GM13976 (cell line): Measurements from ENCODE around the gene SNX8.
"Not testable (repeated sequence)": the region's sequence is repeated elsewhere in the genome, so short reads cannot be mapped to it uniquely, and the experiment has no call there.

Experiments used
- DNase-seq: peaks from one replicate; pipeline ENCODE4 v3.0.0; 2012; ENCODE audit warnings: low spot score
- CTCF ChIP-seq: IDR thresholded peaks from 2 replicates; pipeline ENCODE4 v1.5.1; 2012; ENCODE audit warnings: borderline replicate concordance, mild to moderate bottlenecking; ENCODE audit not compliant: insufficient read depth; ENCODE audit errors: extremely low read depth, missing control alignments, control extremely low read depth
- in situ Hi-C: fragments of 300-500 bp; cut with MboI; formaldehyde crosslinking; loops from one replicate; pipeline ENCODE4 v1.12.0; 2022; ENCODE audit warnings: low sequenced_read_pairs, mixed read lengths, inconsistent platforms; ENCODE audit not compliant: unreplicated experiment

The SNX8 gene

DNA sequence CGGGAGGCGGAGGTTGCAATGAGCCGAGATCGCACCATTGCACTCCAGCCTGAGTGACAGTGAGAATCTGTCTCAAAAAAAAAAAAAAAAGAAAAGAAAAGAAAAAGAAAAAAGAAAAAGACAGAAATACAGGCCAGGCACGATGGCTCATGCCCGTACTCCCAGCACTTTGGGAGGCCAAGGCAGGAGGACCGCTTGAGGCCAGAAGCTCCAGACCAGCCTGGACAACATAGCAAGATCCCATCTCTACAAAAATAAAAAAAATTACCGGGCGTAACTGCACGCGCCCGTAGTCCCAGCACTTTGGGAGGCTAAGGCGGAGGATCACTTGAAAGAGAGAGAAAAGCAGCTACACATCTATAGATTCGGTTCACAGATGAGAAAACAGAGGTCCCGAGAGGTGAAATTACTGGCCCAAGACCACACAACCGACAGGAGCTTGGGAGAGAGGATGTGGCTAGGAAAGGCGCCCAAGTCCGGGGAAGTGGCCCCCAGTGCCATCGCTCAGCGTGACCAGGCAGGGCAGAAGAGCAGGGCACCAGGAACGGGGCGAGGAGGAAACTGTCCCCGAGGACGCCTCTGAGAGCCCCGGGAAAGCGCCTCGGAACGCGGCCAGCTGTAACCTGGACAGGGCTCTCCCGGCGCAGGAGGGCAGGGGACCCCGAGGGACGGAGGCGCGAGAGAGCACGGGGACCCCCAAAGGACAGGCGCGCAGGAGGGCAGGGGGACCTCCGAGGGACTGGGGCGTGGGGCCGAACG is 612 bp downstream of the SNX8 start:
- in situ Hi-C loops, result no loop called here
- no peak for TF ChIP-seq CTCF
- peak; percentile 33 for DNase-seq

GRCh38 chr7:2312267-2312929 is 1.8 kb downstream of the SNX8 start:
- TF ChIP-seq CTCF, result no peak
- DNase-seq, result peak; percentile 80
- in situ Hi-C loops, result no loop called here

GRCh38 chr7:2309889-2310331 is 4.3 kb downstream of the SNX8 start:
- no peak for DNase-seq
- in situ Hi-C loops, result no loop called here
- TF ChIP-seq CTCF, result no peak

DNA sequence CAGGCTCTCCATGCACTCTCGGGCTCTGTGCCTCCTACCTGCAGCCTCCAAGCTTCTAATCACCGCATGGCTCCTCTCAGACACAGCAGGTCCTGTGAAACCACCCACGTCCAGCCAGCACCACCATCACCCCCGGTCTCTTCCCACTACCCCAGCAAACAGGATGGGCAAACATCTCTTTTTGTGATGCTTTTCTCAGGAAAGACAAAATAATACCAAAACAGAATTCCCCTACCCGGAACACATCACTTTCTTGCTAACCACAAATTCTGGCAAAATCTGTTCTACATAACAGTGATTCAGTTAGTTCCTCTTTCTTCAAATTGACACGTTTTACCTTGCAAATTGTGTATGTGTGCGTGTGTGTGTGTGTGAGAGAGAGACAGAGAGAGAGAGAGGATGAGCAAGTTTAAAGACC is 6.5 kb downstream of the SNX8 start:
- peak; percentile 63 for DNase-seq
- in situ Hi-C loops, result no loop called here
- no peak for TF ChIP-seq CTCF

DNA sequence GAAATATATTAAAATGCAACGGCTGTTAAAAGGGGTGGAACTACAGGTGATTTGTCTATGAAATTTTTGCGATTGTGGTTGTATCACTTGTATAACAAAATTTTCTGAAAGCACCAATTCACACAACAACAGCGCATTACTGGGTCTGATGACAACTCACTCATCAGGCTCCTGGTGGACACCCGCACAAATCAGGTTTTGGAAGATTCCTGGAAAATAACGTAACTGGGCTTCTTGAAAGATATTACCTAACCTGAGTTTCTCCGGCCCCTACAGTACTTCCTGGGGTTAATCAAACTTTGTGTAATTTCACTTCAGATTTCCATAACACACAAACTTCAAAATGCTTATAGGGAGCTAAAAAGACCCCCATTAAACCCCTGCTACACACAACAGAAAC is 7.6 kb downstream of the SNX8 start:
- no peak for TF ChIP-seq CTCF
- DNase-seq, result no peak
- in situ Hi-C loops, result no loop called here

DNA sequence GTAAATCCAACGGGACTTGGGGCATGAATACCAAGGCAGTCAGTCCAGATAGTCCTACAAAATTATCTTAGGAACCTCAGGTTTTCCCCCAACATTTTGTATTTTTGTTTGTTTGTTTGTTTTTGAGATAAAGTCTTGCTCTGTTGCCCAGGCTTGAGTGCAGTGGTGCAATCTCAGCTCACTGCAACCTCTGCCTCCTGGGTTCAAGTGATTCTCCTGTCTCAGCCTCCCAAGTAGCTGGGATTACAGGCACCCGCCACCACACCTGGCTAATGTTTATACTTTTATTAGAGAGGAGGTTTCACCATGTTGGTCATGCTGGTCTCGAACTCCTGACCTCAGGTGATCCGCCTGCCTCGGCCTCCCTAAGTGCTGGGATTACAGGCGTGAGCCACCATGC is 9.0 kb downstream of the SNX8 start:
- in situ Hi-C loops, DNase-seq: not testable (repeated sequence)

- in situ Hi-C loops, DNase-seq: not testable (repeated sequence)
Observed at GRCh38 chr7:2303520-2303919, 10.7 kb downstream of the SNX8 start.

GRCh38 chr7:2302743-2303397 is 11.4 kb downstream of the SNX8 start:
- in situ Hi-C loops, DNase-seq: not testable (repeated sequence)
